RWPE1 (cell line): ENCODE results near the gene ERAS.
A peak's percentile ranks its signal among the peaks of the same experiment; 100 is the strongest.

Source experiments
- CTCF ChIA-PET: fragments of 350-600 bp; sonication (Branson Sonifier 250); formaldehyde crosslinking; extraction: SDS; loops from one replicate; lab custom pipeline; 2021; lab: Yijun Ruan, JAX
- POLR2A ChIA-PET: fragments of 400-600 bp; formaldehyde crosslinking; extraction: SDS; loops from one replicate; lab custom pipeline; 2020; ENCODE audit warnings: antibody characterized with exemption; ENCODE audit not compliant: low non-redundant PET; lab: Yijun Ruan, JAX
- DNase-seq: peaks from one replicate; pipeline ENCODE4 v3.0.0; 2012; ENCODE audit warnings: low spot score
- H3K27ac ChIP-seq: fragments of 450-650 bp; 2 replicates; pipeline ENCODE4 v1.5.1; 2017
- CTCF ChIP-seq: fragments of 450-650 bp; conservative IDR thresholded peaks from 2 replicates; pipeline ENCODE4 v1.5.1; 2017; ENCODE audit warnings: low read depth, mild to moderate bottlenecking

The ERAS gene

DNA sequence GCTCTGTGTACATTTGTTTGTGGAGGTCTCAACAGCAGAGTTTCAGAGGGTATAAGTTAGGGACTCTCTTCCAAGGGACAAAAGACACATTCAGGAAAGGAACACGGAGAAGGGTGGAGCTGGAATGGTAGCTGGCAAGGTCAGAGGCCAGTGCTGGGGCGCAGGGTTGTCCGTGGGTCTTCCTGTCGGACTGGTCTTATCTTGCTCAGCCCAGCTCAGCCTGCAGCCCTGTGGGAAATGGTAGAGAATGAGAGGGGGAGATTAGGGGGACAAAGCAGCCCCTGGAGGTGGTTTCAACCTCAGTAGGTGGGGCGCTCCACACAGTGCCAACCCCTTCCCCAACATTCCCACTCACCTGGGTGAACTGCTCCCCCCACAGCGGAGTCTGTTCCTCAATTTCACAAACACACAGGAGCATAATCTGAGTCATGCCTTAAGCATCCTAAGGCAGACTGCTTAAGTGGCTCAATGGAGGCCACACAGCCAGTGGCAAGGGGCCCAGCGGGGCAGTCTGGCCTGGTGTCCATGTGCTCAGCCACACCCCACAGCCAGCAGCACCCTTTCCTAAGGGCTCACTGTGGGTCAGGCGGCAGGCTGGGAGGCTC, 31.3 kb upstream of the ERAS start:
- H3K27ac ChIP-seq = peak overlapping the region; percentile 58
- TF ChIP-seq CTCF = no peak
- peak; percentile 49 for DNase-seq
- POLR2A ChIA-PET = interaction anchor here (0.6 kb wide), 1 partner anchor 288 kb away, joined by 7 read pairs; no protein-coding TSS in a partner anchor
- CTCF ChIA-PET = no interaction called here

GRCh38 chrX:48798318-48798717, 28.0 kb upstream of the ERAS start:
- POLR2A ChIA-PET = no interaction called here
- CTCF ChIA-PET = no interaction called here
- H3K27ac ChIP-seq = no peak overlapping the region
- TF ChIP-seq CTCF = no peak
- DNase-seq = no peak

- CTCF ChIA-PET = no interaction called here
- no peak for TF ChIP-seq CTCF
- H3K27ac ChIP-seq = peak overlapping the region; percentile 92
- POLR2A ChIA-PET = no interaction called here
- no peak for DNase-seq
These were observed 25.6 kb upstream of the ERAS start for GRCh38 chrX:48800574-48801279.

DNA sequence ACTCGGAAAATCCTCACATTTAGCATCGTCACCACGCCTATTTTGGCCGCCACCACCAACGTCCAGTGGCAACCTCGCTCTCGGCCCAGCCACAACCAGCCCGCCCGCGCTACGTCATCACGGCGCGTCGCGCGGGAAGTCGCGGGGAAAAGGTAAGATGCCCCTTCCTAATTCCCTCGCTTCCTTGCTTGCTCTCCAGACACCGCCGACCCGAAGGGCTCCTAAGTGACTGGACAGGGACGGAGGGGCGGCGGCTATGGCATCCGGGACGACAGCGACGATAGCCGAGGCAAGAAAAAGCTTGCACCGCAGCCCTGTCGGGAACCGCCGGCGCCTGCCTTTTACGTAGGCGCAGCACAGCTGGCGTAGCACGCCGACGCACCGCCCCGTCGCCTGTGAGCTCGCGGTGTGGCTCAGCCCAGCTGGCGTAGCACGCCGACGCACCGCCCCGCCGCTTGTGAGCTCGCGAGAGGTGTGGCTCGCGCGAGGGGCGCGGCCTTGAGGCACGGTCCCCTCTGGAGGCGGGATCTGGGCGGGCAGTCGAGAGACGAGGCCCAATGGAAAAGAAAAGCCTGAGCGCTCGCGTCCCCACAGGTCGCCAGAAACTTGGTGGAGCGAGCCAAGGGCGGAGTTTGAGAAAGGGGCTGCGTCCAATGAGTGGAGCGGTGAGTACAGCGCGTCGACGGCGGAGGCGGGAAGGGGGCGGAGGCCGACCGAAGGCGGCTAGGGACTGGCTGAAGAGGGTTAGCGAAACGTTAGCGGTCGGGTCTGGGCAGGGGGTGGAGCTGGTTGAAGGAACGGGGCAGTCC, 24.8 kb upstream of the ERAS start, which contains the start of gene HDAC6:
TSS of gene HDAC6 (plus strand) at position 788 of the 809 bp plus-strand sequence. CDS start 626 bp downstream, outside the sequence.
- CTCF ChIA-PET = no interaction called here
- POLR2A ChIA-PET = interaction anchor here (0.6 kb wide), 1 partner anchor 97 kb away, joined by 3 read pairs; the partner anchor contains the start of gene PQBP1
- H3K27ac ChIP-seq = peak within 1 kb of the TSS; percentile 92
- no peak for TF ChIP-seq CTCF
- peak; percentile 92 for DNase-seq

DNA sequence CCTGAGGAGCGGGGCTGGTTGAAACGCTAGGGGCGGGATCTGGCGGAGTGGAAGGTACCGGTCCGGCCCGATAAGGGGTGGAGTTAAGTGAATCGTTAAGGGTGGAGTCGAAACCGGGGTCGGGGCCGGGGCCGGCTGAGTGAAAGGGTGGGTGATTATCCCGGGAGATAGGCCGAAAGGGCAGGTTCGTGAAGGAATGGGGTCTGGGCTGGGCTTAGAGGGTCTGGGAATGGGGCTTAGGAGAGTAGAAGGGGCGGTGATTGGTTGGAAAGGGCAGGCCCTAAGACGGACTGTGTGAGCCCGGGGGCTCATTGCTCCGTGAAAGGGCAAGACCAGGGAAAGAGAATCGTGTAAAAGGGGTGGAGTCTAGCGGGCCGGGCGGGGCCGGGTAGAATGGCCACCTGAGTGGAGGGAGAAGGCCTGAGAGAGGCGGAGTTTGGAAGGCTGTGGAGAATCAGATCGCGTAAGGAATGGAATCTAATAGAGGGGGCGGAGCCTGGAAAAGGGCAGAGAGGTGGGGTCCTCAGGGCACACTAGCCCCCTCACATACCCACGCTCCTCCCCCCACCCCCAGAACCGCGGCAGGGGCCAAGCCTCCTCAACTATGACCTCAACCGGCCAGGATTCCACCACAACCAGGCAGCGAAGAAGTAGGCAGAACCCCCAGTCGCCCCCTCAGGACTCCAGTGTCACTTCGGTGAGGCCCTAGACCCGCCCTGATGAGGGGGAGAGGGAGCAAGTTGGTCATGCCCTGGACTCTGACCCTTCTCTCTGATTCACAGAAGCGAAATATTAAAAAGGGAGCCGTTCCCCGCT, 24.0 kb upstream of the ERAS start:
- POLR2A ChIA-PET = interaction anchor here (0.6 kb wide), 1 partner anchor 96 kb away, joined by 3 read pairs; the partner anchor contains the start of gene PQBP1
- CTCF ChIA-PET = no interaction called here
- H3K27ac ChIP-seq = peak overlapping the region; percentile 92
- TF ChIP-seq CTCF = no peak
- peak; percentile 79 for DNase-seq

- CTCF ChIA-PET = no interaction called here
- no peak for TF ChIP-seq CTCF
- peak overlapping the region; percentile 92 for H3K27ac ChIP-seq
- POLR2A ChIA-PET = no interaction called here
- DNase-seq = no peak
These were observed 23.5 kb upstream of the ERAS start for GRCh38 chrX:48802905-48803200.
